Measurements from ENCODE around the gene ABCB6. TPM values are rescaled to one million over a fixed set of nuclear protein-coding genes. Genes with fewer than 3 reads are reported as not detected.
A peak's percentile ranks its signal among the peaks of the same experiment; 100 is the strongest.

The ABCB6 gene
- total RNA-seq, 2 donors from 2014 or later, result 16.9 to 27.1 TPM

- Histone ChIP-seq H3K9me3 (no peaks in the 10 kb centered on the region), H3K4me1 (peaks cover 35% of the 10 kb centered on the region), H3K4me3 (peak overlapping the region; percentile 89), H3K27me3 (no peaks in the 10 kb centered on the region), H3K36me3 (no peaks in the 10 kb centered on the region), H3K9ac (ENCODE audit: low read depth in 2 of 2, low read length in 2 of 2) (peak overlapping the region in 1 of 2 donors; percentile 94), H3K27ac (peak overlapping the region; percentile 81)
- DNase-seq, result no peak
- intact Hi-C loops (cut with DNase I), result no loop called here
- TF ChIP-seq CTCF (IDR thresholded peaks at IDR 0.05), result no peak
These were observed 32.9 kb upstream of the ABCB6 start for GRCh38 chr2:219251656-219252055.

- Histone ChIP-seq H3K9me3 (no peaks in the 10 kb centered on the region), H3K27me3 (no peaks in the 10 kb centered on the region), H3K4me3 (no peak overlapping the region), H3K9ac (ENCODE audit: low read depth in 2 of 2, low read length in 2 of 2) (peak overlapping the region; percentile 60 to 99), H3K36me3 (no peaks in the 10 kb centered on the region), H3K27ac (peak overlapping the region; percentile 96), H3K4me1 (peaks cover 42% of the 10 kb centered on the region)
- intact Hi-C loops (cut with DNase I), result no loop called here
- TF ChIP-seq CTCF (IDR thresholded peaks at IDR 0.05), result no peak
- peak; percentile 24 for DNase-seq
These were observed 31.5 kb upstream of the ABCB6 start for GRCh38 chr2:219250049-219250781.

- H3K27me3 ChIP-seq, result no peaks in the 10 kb centered on the region
- peak; percentile 94 for DNase-seq
- H3K4me1 ChIP-seq, result peaks cover 38% of the 10 kb centered on the region
- intact Hi-C loops (cut with DNase I), result no loop called here
- no peak overlapping the region for H3K4me3 ChIP-seq
- H3K36me3 ChIP-seq, result no peaks in the 10 kb centered on the region
- H3K9ac ChIP-seq (ENCODE audit: low read depth in 2 of 2, low read length in 2 of 2), result peak overlapping the region; percentile 25 to 99
- H3K9me3 ChIP-seq, result no peaks in the 10 kb centered on the region
- TF ChIP-seq CTCF (IDR thresholded peaks at IDR 0.05), result no peak
- peak overlapping the region; percentile 96 for H3K27ac ChIP-seq
These were observed 30.6 kb upstream of the ABCB6 start for GRCh38 chr2:219249203-219249980.

- no peak for TF ChIP-seq CTCF (IDR thresholded peaks at IDR 0.05)
- Histone ChIP-seq H3K4me3 (no peak overlapping the region), H3K27ac (peak overlapping the region; percentile 96), H3K9me3 (no peaks in the 10 kb centered on the region), H3K9ac (ENCODE audit: low read depth in 2 of 2, low read length in 2 of 2) (peak overlapping the region in 1 of 2 donors; percentile 99), H3K36me3 (no peaks in the 10 kb centered on the region), H3K27me3 (no peaks in the 10 kb centered on the region), H3K4me1 (peaks cover 37% of the 10 kb centered on the region)
- DNase-seq, result no peak
- intact Hi-C loops (cut with DNase I), result no loop called here
These were observed 30.1 kb upstream of the ABCB6 start for GRCh38 chr2:219248845-219249202.

GRCh38 chr2:219247678-219248642 is 29.2 kb upstream of the ABCB6 start:
- H3K4me1 ChIP-seq, result peaks cover 37% of the 10 kb centered on the region
- H3K27ac ChIP-seq, result peak overlapping the region; percentile 96
- H3K9me3 ChIP-seq, result no peaks in the 10 kb centered on the region
- intact Hi-C loops (cut with DNase I), result no loop called here
- TF ChIP-seq CTCF (IDR thresholded peaks at IDR 0.05), result no peak
- H3K27me3 ChIP-seq, result no peaks in the 10 kb centered on the region
- H3K4me3 ChIP-seq, result no peak overlapping the region
- H3K36me3 ChIP-seq, result no peaks in the 10 kb centered on the region
- peak overlapping the region in 1 of 2 donors; percentile 55 for H3K9ac ChIP-seq (ENCODE audit: low read depth in 2 of 2, low read length in 2 of 2)
- DNase-seq, result no peak
